Body of pancreas (tissue), 4 donors: ENCODE results near the gene TEX26.

Source experiments
- POLR2A ChIP-seq, 3 donors: fragments of 450-650 bp; IDR thresholded peaks; one replicate each; pipeline ENCODE4 v1.6.1; 2016; ENCODE audit warnings: antibody characterized with exemption in 3 of 3, mild to moderate bottlenecking in 2 of 3
- TF ChIP-seq, protein P1 (sequence below), 7 experiments: fragments of 450-650 bp in 4 of 7; fragments of 200-600 bp in 3 of 7; sonication (generic) in 3 of 7; IDR thresholded peaks; one replicate each; pipeline ENCODE4 v1.5.1; 2016 to 2019; ENCODE audit warnings: antibody characterized with exemption in 7 of 7

DNA sequence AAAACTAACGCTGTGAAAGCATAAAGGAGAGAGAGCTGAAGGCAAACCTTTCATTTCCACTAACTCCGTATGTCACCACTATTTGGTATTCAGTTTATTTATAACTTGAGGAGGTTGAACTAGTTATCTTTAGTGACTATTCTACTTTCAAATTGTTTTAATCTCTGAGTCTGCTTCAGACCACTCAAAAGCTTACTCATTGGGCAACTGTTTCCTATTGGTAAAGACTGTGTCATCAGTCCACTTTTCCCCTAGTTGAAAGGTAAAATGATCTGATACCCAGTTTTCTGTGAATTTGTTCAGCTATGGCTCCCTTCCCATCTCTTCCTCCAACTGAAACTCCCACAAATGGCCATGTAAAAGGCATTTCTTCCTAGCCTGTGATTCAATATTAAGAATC, 39.1 kb downstream of the TEX26 start:
- TF ChIP-seq, protein P1, sequence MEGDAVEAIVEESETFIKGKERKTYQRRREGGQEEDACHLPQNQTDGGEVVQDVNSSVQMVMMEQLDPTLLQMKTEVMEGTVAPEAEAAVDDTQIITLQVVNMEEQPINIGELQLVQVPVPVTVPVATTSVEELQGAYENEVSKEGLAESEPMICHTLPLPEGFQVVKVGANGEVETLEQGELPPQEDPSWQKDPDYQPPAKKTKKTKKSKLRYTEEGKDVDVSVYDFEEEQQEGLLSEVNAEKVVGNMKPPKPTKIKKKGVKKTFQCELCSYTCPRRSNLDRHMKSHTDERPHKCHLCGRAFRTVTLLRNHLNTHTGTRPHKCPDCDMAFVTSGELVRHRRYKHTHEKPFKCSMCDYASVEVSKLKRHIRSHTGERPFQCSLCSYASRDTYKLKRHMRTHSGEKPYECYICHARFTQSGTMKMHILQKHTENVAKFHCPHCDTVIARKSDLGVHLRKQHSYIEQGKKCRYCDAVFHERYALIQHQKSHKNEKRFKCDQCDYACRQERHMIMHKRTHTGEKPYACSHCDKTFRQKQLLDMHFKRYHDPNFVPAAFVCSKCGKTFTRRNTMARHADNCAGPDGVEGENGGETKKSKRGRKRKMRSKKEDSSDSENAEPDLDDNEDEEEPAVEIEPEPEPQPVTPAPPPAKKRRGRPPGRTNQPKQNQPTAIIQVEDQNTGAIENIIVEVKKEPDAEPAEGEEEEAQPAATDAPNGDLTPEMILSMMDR (IDR thresholded peaks at IDR 0.05): no peak
- TF ChIP-seq POLR2A (IDR thresholded peaks at IDR 0.05): no peak
